Esophagus mucosa (tissue), 1 donor: Measurements from ENCODE around the gene DAZAP1. TPM values are rescaled to one million over a fixed set of nuclear protein-coding genes. Genes with fewer than 3 reads are reported as not detected.
"Not testable (repeated sequence)": the region's sequence is repeated elsewhere in the genome, so short reads cannot be mapped to it uniquely, and the experiment has no call there.

Experiments used
- ATAC-seq: fragments of 200-7000 bp; cut with Tn5 transposase; one replicate; pipeline ENCODE4 v1.9.1; 2020
- total RNA-seq: library from RNA; stranded (reverse); gene quantifications from one replicate; pipeline ENCODE4 v1.2.4, GENCODE V29; 2023
- donor health status: DM: yes; HTN: yes; CAD: no.

Gene DAZAP1
- total RNA-seq, 1 donor from 2014 or later = 91.6 TPM

- no peak for ATAC-seq
Measured at GRCh38 chr19:1426736-1427135, 19.4 kb downstream of the DAZAP1 start.

DNA sequence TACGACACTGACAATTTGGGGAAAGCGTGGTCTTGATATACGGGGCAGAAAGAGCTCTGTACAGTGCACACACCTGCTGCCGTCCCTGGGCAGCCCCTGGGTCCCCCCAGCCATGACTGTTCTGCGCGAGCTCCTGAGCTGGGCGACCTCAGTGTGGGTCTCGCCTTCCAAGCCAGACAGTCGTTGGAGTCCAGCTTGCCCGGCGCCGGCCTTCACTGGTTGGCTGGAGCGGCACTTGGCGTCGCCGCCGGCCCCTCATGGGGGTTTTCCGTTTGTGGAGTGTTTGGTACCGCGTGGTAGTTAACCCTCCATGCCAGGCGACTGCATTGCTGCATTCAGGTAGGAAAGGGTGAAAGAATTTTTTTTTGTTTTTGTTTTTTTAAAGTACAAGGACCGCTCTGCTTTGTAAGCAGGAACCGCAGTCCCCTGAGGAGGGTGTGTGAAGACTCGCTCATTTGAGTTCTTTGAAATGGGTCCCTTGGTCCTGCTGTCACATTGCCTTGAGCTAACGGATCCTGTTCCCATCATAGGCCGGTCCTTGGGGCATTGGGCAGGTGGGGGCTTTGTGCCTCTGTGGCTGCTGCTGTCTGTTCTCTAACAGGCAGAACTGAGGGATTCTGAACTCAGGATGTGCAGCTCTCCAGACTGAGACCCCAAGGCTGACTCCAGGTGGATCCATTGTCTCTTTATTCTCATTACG, 20.0 kb downstream of the DAZAP1 start:
- no peak for ATAC-seq

DNA sequence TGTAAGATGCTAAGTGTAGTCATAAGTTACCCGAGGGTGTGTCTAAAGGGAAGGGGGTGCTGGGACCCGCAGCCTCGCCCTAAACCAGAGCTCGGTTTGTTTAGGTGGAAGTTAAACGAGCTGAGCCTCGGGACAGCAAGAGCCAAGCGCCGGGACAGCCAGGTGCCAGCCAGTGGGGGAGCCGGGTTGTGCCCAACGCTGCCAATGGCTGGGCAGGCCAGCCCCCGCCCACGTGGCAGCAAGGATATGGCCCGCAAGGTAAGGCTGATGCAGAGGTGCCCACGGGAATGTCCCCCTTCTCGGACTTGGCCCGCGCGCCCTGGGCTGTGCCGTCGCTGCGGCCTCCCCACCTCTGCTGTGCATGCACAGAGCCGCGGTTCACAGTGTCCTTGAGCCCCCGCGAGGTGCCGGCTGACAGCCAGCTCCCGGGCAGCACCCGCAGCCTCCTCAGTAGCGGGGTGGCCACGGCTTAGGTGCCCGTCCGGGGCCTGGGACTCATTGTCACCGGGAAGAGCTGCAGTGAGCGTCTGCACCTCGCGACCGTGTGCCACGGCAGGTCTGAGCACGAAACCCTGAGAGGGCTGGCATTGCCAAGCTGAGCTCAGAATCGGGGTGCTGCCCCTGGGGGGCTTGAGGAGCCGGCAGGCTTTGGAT, 21.5 kb downstream of the DAZAP1 start:
- no peak for ATAC-seq

GRCh38 chr19:1429750-1430149, 22.4 kb downstream of the DAZAP1 start:
- no peak for ATAC-seq

DNA sequence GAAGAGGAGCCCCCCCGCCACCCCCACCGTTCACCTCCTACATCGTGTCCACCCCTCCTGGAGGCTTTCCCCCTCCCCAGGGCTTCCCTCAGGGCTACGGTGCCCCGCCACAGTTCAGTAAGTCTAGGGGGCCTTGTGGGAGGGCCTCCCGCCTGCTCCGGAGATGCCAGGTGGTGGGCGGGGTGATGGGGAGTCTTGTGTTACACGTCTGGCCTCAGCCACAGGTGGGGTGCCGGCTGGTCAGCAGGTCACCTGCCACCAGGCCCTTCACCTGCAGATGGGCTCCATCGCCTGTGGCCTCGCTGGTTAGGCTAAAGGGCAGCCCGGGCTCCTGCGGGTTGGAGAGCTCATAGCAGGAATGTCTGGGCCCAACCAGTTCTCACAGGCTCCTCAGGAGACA, 22.9 kb downstream of the DAZAP1 start:
- ATAC-seq = no peak

DNA sequence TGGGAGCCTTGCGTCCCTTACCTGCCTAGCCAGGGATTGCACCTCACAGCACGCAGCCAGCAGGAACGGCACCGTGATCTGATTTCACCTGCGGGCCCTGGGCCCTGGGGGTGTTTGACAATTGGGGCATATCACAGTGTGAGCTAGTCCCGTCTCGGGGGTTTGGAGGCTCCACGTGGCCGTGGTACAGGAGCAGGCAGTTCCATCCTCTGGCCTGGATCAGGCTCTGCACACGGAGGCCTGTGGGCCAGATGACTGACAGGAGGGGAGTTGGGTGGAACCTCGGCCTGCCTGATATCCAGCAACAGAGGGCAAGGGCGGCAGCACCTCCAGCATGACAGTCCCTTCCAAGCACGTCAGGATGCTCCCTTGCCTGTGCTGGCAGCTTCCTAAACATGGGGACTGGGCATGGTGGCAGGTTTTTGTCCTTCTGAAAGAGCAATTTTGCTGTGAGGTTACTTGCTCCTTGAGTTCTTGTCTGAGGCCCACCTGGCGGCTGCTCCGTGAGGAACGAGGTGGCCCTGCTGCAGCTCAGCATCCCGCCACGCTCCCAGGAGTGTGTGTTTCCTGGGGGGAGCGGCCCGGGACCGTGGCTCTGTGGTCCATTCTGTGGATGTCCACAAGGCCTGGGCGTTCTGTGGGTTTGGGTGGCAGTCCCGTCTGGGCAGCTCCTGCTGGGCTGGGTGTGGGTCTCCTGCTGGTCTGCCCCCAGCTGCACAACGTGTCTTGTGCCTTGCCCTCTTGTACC, 24.5 kb downstream of the DAZAP1 start:
- ATAC-seq = no peak

DNA sequence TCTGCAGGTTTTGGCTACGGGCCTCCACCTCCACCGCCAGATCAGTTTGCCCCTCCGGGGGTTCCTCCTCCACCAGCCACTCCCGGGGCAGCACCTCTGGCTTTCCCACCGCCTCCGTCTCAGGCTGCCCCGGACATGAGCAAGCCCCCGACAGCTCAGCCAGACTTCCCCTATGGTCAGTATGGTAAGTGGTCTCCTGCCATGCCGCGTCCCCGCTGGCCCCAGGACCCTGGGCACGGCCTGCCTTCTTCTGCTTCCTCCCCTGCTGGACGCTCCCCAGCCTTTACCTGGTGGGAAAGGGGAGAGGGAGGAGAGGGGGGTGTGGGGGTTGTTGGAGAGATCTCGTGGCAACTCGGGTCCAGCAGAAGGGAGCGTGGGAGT, 25.1 kb downstream of the DAZAP1 start:
- ATAC-seq = no peak

DNA sequence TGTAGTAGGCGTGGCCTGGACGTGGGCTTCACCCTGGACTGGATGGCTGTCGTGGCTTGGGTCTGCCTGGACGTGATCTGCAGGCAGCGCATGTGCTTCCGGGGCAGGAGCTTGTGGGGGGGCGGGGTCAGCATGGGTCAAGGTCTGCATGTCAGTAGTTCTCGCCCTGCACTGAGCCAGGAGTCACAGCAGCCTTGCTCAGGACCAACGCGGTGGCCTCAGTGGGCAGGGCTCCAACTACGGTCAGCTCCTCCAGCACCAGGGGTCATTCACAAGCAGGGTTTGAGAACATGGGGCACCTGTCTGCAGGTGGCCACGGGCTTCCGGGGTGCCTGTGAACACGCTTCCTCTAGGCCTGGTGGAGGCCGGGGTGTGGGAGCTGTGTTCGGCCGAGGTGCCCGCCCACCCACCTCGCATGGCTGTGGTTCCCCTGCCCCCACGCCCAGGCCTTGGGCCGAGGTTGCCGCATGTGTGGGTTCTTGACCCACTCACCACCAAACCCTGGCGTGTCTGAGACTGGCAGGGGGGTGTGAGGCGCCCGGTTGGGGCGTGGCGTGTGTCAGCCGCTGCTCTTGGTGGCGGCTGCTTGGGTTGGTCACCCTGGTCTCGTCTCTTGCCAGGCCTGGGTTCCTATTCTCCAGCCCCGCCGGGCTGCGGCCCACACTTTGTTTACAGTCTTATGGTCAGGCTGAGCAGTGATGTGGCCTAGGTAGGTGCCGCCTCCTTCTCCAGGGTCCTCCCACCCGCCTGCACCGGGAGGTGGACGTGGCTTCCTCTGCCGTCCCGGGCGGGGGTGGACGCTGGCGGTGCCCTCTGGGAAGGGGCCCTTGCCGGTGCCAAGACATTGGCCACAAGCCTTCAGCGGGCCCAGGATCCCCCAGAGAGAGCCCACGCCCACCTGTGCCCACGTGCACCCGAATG, 26.0 kb downstream of the DAZAP1 start:
- ATAC-seq = no peak

- ATAC-seq = no peak
Measured at GRCh38 chr19:1434040-1434366, 26.6 kb downstream of the DAZAP1 start.

- no peak for ATAC-seq
Measured at GRCh38 chr19:1434577-1435060, 27.2 kb downstream of the DAZAP1 start.

GRCh38 chr19:1435378-1435989, 28.1 kb downstream of the DAZAP1 start:
- no peak for ATAC-seq

- no peak for ATAC-seq
Measured at GRCh38 chr19:1437609-1438008, 30.2 kb downstream of the DAZAP1 start.

DNA sequence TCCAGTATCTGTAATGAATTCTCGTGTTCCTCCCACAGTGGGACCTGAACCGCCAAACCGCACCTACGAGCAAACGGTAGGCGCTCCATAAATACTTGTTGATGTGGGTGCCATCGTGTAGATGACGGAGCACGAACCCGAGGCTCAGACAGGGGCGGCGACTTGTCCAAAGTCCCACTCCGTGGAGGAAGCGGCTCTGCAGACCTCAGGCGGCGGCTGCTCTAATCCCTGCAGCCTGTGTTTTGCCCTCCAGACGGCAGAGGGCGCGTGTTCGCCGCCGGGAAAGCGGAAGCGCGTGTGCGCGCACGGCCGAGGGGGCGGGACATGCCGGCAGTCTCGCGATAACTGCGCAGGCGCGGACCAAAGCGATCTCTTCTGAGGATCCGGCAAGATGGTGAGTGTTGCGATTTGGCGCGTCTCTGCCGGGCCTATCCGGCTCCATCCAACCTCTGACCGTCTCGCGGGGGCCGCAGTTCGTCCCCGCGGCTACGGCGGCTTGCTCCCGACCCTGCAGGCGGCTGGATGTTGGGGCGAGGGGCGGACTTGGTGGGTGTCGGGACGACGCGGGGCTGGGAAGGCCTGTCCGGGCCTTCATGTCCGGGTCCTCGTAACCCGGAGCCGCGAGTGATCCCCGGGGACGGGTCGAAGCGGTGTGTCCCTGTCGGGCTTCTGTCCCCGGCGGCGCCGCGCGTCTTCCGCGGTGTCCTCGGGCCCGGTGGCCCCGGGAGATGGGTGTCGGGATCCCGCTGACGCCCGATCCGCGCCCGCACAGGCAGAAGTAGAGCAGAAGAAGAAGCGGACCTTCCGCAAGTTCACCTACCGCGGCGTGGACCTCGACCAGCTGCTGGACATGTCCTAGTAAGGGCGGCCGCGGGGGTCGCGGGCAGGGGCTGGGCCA, 30.9 kb downstream of the DAZAP1 start, which contains the start of gene RPS15:
TSS of gene RPS15 (plus strand) at position 362 of the 898 bp plus-strand sequence. CDS start at position 392, 30 bp downstream.
- ATAC-seq = peak; percentile 88

DNA sequence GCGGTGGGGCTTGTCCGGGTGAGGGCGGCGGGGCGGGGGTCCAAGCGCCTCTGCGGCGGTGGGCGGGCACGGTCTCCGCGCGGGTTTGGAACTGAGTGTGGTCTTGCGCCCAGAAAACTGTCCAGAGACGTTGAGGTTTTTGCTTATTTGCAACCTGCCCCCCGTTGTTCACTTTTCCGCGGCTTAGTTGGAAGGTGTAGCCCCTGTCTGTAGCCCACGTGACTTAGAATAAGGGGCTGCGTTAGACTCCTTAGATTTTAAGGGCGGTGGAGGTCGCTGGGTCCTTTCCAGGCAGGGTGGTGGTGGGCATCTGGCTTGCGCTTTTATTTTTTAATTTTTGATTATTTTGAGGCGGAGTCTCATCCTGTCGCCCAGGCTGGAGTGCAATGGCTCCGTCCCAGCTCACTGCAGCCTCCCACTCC, 31.6 kb downstream of the DAZAP1 start:
- no peak for ATAC-seq

DNA sequence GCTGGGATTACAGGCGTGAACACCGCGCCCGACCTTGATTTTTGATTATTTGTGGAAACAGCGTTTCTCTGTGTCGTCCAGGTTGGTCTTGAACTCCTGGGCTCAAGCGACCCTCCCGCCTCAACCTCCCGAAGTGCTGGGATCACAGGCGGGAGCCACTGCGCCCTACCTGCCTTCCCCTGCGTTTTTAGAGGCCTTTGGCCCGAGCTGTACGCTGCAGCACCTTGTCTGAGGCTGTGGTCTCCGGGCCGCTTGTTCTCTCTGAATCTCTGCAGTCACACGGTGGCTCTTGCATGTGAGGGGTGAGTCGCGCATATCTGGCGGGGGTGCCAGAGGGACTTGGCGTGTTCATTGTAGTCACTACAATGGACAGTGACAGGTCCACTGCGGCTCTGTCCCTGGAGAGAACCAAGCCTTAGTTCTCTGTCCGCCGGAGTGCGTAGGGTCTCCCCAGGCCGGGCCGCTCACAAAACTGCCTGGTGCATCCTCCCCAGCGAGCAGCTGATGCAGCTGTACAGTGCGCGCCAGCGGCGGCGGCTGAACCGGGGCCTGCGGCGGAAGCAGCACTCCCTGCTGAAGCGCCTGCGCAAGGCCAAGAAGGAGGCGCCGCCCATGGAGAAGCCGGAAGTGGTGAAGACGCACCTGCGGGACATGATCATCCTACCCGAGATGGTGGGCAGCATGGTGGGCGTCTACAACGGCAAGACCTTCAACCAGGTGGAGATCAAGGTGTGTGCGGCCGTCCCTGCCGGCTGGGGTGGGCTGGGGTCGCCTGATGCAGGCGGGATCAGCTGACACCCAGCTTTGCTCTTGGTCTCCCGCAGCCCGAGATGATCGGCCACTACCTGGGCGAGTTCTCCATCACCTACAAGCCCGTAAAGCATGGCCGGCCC, 32.4 kb downstream of the DAZAP1 start:
- ATAC-seq = not testable (repeated sequence)

DNA sequence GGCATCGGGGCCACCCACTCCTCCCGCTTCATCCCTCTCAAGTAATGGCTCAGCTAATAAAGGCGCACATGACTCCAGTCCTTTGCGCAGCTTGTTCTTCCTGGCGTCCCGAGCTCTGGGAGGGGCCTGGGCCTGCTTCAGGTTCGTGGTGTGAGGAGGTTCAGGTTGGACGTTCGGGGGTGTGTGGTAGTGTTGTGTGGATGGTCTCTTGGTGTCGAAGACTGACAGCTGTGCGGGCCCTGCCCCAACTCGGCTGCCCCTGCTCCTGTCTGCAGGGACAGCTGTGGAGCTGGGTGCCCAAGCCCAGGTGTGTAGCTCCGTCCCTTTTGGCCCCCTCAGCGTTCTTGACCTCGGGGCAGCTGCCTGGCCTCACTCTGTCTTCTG, 33.0 kb downstream of the DAZAP1 start:
- no peak for ATAC-seq

DNA sequence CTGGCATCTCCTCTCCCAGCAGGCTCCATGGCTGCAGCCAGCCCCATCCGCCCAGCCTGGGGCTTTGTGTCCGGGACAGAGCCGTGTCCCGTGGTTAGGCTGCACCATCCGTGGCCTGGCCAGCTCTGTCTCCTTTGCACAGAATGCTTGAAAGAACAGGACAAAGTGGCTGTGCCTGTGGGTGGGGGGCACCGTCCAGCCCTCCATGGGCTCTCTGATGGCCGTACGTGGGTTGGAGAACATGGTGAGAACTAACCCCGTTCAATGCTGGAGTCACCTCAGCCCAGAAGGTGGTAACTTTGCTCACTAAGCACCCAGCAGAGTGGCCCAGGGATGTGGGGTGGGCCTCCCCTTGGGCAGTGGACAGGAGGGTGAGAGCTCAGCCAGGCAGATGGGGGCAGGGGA, 33.6 kb downstream of the DAZAP1 start:
- ATAC-seq = no peak

DNA sequence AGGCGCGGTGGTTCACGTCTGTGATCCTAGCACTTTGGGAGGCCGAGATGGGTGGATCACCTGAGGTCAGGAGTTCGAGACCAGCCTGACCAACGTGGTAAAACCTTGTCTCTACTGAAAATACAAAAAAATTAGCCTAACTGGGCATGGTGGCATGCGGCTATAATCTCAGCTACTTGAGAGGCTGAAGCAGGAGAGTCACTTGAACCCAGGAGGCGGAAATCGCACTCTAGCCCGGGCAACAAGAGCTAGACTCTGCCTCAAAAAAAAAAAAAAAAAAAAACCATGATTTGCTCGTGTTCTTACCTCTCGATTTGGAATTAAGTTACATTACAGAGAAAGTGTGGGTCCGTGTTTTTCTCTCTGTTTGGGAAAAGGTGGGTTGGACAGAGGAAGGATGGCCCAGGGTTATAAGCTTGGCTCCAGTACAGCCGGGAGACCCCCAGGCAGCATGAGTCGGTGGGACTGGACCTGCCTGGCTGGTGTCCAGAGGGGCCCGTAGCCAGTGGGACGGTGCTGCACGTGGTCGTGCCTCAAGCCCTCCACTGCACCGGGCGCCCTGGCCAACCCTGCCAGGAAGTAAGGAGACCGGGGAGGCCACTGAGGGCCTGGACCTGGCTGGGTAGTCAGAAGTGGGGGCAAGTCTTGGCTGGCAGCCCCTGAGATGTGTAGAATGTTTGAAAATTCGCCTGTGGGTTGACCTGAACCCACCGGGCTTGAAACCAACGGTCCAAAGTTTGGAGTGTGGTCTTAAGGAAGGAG, 34.5 kb downstream of the DAZAP1 start:
- ATAC-seq = no peak
